IPS DF 4.7 (cell line): ENCODE data around the gene HSDL2.
A peak's percentile ranks its signal among the peaks of the same experiment; 100 is the strongest.

ENCODE experiments used
- DNase-seq: peaks from one replicate; pipeline ENCODE4 v3.0.0-alpha.2; 2013; ENCODE audit warnings: low spot score; ENCODE audit errors: extremely low read depth

Gene HSDL2

DNA sequence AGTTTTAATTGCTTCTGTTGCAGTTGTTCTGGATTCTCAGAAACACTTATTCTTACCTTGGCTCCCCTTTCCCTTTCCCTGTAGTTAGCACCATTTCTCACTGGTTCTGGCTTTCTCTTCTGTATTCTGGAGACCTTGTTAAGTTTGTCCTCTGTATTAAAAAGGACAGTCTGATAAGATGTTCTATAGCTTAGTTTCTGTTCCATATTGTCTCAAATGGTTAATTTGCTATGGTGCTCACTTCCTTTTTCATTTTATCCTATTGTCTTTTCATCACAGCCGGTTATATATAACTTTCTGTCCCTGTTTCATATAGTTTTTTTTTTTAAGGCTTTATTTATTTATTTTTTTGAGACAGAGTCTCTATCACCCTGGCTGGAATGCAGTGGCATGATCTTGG, 65.3 kb downstream of the HSDL2 start:
- no peak for DNase-seq

DNA sequence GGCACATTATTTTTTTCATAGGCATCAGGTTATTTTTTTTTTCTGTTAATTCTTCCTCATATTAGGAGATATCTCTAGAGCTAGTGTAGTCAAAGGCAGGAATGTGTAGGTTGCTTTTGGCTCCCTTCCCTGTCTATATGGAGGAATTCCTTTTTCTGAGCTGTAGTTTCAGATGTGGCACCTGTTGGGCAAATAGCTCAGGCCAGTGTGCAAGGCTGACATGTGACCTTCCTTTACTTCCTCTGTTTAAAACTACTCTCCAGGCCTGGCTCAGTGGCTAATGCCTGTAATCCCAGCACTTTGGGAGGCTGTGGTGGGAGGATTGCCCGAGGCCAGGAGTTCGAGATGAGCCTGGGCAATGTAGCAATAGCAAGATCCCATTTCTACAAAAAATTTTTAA, 66.2 kb downstream of the HSDL2 start:
- no peak for DNase-seq

DNA sequence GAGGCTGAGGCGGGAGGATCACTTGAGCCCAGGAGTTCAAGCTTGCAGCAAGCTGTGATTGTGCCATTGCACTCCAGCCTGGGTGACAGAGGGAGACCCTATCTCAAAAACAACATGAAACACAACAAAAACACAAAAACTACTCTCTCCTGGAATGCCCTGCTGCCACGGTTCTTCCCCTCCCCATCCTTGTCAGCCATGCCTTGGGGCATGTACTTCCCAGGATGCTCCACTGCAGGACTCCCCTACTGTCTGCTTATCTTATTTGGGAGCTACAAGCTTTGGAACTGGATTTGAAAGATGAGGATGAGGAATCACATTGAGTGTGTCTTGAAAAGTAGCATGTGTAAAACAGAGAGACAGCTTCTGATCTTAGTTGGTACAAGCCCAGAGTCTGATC, 66.6 kb downstream of the HSDL2 start:
- DNase-seq, result no peak

DNA sequence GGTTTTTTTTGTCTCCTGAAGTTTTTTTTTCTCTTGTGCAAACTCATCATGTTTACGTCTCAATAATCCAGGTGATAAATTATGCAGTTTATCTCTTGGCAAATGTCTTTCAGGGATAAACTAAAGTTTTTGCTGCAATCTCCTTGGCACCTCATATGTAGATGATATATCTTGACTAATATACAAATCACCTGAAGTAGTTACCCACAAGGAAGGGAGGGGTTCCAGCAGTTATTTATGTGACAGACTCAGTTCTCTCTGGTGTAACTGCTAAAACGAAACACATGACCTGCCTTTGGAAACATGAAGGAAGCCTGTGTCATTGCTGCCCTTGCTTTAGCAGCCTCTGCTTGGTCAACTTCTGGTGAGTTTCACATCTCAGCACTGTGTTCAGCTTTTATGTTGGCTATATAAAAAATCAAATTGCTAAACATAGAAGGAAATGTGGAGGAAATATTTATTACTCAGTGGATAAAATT, 67.4 kb downstream of the HSDL2 start:
- DNase-seq, result no peak

DNA sequence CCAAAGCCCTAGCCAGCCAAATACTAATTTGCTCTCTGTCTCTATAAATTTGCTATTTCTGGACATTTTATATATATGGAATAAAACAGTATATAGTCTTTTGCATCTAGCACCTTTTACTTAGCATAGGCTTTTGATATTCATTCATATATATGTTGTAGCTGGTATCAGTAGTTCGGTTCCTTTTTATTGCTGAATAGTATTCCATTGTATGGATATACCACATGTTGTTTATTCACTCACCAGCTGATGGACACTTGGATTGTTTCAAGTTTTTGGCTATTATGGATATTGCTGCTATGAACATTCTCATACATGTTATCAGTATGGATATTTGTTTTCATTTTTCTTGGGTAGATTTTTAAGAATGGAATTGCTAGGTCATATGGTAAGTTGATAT, 82.9 kb downstream of the HSDL2 start:
- no peak for DNase-seq

DNA sequence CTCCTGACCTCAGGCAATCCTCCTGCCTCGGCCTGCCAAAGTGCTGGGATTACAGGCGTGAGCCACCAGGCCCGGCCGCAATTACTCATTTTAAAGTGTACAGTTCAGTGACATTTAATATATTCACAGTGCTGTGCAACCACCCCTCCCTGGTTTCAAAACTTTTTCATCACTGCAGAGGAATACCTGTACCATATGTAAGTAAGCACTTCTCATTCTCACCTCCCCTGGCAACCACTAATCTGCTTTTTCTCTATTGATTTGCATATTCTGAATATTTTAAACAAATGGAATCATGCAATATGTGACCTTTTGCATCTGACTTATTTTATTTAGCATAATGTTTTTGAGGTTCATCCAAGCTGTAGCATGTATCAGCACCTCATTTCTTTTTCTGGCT, 85.4 kb downstream of the HSDL2 start:
- DNase-seq, result no peak

DNA sequence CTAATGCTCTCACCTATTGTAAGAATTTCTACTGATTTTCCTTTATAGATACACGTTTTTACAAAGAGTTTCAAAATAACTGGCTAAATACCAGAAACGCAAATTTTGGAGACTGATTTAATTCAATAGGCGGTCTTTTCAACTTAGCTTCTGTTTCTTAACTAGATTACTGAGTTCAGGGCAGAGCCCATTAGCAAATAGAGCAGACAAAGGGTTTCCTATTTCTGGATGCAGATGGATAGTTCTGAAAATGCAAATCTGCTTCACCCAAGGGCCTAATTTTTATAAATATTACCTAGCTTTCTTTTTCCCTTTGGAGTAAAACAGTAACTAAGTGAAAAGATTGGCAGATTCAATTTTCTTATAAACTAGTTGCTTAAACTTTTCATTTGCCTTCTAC, 93.1 kb downstream of the HSDL2 start:
- no peak for DNase-seq

DNA sequence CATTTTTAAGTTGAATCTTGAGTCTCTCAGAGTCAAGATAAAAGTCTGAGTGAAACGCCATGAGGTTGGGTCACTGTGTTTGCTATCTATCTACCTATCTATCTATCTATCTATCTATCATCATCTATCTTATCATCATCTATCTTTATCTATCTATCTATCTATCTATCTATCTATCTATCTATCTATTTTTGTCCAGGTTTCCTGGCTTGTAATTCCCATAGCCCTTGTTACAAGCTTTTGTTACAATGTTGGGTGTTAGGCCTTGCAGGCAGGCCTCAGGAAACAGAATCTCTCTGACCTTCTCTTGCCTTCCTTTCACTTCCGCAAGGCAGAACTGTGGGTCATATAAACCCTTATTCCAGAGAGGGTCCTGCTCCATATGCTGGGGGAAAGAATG, 94.1 kb downstream of the HSDL2 start:
- DNase-seq, result no peak

DNA sequence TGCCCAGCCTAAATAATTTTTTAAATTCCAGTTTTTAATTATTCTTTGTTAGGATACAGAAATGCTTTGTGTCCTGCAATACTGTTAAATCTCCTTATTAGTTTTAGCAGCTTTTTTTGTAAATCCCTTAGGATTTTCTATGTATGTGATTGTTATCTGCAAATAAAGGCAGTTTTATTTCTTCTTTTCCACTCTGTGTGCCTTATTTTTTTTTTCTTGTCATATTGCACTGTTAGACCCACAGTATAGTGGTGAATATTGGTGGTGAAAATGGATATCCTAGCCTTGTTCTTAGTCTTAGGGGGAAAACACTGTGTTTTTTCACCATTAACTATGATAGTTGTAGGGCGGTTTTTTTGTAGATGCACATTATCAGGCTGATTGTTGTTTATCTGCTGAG, 95.4 kb downstream of the HSDL2 start:
- DNase-seq, result no peak

DNA sequence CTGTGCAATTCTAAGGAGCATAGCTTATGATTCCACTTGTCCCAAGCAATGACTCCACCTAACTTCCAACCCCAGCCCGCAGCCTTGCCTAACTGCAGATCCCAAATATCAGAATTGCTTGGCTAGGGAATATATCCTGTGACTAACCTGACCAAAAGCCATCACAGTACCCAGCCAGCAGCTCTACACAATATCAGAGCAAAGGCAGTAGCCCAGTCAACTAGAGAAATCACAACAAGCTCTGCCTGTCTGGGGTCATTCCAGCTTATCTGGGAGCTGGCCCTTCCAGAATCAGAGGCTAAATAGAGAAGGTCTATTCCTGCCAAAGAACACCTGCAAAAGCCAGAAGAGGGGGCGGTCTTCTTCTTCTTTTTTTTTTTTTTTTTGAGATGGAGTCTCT, 97.4 kb downstream of the HSDL2 start:
- DNase-seq, result no peak

DNA sequence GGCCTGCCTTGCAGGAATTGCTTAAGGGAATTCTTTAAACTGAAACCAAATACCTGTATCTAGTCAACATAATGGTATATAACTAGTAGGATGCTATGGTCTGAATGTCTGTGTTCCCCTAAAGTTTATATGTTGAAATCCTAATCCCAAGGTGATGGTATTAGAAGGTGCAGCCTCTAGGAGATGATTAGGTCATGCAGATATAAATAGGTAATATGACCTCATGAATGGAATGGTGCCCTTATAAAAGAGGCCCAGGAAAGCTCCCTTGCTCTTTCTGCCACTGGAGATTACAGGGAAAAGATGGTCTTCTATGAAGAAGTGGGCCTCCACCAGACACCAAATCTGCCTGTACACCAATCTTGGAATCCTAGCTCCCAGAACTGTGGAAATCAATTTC, 99.3 kb downstream of the HSDL2 start:
- no peak for DNase-seq

DNA sequence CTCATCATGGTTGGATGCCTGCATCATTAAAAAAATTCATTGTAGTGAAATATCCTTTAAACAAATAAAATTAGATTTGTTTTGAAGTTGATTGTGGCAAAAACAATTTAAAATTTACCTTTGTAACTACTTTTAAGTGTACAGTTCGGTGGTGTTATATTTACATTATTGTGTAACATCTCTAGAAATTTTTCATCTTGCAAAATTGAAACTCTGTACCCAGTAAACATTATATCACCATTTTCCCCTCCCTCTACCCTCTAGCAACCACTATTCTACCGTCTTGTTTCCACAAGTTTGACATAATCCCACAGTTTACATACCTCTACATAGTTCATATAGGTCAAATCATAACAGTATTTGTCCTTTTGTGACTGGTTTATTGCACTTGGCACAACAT, 104.7 kb downstream of the HSDL2 start:
- DNase-seq, result no peak

DNA sequence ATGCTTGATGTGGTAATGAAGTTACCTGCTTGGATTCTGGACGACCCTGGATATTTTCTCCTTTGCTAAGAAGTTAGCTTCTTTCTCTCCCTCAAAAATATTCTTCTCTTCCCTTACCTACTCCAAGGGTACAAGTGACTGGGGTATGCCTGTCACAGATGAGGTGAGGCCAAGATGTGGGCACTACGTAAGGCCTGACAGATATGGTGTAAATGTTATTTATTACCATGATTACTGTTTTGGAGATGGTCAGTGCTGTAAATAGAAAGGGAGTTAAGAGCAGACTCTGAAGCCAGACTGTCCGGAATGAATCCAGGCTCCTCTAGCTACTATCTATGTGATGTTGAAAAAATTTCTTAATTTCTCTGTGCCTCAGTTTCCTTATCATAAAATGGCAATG, 105.7 kb downstream of the HSDL2 start:
- DNase-seq, result no peak

DNA sequence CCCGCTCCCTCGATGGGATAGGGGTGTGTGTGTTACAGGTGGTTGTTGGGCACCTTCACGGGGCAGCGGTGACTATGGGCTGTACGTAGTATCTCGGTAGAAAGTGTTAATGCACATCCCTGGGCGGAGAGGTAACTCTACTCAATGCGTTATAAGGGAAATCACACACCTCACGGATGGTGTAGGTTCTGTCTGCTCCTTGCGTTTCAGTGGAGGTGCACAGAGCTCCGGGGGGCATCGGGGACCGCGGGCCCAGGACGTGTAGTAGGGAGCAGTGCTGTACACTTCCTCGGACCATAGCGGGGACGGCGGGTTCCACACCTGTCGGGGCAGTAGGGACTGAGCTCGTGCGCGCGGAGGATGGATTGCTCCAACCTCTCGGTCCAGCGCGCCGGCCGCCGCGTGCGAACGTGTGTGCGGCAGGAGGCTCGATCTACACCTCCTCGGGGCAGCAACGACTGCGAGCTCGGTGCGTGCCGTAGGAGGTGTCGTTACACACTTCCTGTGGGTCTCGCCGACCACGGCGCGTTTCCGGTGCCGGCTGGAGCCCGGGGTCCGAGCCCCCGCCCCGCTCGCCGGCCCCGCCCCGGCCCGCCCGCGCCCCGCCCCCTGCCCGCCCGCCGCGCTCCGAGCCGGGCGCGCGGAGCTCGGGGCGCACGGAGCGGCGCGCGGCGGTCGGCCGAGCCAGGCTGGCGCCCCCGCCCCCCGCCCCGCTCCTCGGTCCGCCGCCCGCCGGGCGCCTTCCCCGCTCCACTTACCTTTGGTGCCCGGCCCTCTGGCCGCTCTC, 106.5 kb downstream of the HSDL2 start, which contains the start of gene KIAA1958:
Gene KIAA1958 (plus strand): TSS at position 607 of the 787 bp plus-strand sequence. CDS start 87,254 bp downstream, outside the sequence.
- DNase-seq, result peak; percentile 41

DNA sequence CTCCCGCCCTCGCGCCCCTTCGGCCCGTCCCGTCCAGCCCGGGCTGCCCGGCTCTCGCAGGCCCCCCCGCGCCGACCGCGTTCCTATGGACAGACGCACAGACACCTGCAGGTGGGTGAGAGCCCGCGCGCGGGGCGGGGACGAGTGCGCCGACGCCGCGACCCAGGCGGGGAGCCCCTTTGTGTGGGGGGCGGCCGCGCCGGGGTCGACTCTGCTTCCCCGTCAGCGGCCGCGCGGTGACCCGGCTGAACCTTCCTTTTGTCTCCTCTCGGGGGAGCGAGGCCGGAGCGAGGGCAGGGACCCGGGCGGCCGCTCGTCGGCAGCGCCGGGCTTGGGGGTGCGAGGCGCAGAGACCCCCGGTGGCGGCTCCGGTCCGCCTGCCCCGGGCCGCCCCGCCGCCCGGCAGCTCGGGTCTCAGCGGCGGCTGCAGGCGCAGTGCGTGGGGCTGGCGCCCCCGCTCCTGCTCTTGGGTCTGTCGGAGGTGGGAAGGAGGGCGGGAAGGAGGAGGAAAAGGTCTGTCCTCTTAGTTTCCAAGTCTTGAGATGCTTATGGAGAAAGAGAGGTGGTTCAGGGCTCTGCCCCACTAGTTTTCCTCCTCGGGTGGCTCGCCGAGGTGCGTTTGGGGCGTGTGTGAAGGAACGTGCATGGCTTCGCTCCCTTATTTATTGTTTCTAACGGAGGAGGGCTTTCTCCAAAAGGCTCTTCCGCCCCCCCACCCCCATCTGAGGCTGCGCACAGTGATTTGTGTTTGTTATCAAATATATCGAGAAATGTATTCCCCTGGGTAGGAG, 107.3 kb downstream of the HSDL2 start:
- no peak for DNase-seq

DNA sequence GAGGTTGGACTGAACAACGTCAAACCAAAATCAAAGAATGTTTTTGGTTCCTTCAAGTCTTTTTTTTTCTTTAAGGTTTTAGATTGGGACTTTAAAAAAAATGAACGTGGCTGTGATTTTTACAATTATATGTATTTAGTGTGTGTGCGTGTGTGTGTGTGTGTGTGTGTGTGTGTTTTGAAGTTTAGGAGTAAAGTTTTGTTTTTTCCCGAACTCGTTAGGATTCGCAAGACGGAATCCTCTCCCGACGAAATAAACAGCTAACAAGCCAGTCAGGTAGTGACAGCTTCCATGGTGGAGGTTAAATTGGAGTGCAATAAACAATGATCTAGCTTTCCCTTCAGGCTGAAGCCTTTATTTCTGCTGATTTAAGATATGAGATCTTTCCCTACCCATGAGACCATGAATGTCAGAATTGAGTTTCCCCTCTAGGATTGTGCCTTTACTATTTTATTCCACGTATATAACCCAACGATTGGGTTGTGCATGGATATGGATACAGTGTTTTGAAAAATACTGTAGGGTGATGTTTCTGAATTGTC, 108.0 kb downstream of the HSDL2 start:
- no peak for DNase-seq

DNA sequence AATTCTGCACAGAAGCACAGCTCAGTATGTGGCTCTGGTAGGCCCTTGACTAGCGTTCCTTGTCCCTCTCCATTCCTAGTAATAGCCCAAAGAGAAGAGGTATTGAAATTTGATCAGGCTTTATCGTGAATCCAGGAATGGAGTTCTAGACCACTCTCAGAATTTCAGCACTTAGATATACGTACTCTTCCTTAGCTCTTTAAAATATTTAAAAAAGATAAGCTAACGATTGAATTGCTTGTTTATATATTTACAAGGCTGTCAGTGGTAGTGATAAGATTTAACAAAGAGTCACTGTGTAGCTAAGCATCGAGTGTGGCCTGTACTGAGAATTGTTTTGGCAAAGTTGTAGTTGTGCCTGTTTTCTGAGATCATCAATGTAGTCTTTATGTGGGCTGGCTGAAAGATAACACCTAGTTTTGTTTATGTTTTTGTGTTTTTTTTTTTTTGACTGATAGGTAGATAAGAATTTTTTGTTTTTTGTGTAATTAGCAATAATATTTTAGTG, 109.2 kb downstream of the HSDL2 start:
- DNase-seq, result no peak

DNA sequence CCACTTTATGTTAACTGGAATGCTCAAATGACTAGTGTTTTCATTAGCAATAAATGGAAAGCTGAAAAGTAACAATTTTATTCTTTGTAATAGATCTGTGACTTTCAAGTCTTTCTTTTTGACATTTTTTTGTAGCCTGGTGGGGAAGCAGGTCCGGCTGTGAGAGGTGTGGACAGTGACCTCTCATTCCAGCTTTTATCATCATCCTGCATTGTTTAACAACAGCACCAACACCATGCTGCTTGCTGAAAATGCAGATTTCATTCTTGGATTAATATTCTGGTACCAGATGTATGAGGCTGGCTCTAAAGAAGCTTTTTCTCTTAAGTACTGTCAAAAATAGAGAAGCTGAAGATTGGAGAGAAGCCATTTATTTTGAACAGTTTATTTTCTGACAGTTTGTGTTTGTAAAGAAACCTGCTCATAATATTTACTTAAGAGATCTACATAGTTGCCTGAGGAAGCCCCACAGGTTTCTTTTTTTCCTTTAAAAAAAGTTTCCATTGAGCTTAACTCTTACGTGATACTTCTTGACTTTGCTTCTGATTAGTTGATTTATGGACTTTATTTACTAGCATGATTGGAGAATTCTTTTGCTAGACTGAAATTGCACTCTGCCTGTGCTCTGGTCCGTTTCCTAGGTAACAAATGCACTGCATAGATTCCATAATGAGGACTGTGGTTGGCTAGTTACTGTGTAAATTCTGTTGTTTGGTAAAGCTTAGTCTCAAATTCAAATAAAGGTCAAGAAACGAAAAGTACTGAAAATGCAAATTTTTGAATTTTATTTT, 110.2 kb downstream of the HSDL2 start:
- no peak for DNase-seq

DNA sequence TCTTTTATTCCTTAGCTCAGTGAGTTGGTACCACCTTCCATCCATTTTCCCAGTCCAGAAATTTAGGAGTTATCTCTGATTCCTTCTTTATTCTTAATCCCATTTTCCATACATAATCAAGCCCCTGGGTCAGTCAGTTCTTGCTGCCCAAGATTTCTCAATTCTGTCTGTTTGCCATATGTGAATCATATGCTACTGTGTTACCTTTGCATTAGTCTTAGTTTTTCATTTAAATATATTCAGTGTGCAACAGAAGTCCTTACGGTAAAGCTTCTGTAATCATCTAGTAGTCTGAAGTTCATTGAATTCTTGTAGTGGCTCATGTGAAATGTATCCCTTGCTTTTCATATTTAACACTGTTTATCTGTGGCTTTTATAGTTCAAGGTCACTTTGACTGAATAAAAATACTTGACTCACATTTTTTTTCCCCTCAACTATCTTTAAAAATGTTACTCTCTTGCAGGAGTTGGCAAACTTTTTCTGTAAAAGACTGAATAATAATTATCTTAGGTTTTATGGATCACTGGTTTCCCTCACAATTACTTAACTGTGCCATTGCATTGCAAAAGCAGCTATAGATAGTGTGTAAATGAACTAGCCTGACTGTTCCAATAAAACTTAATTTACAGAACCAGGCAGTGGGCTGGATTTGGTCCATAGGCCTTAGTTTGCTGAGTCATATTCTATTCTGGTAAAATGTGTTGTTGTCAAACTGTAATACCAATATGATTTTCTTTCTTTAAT, 113.7 kb downstream of the HSDL2 start:
- DNase-seq, result no peak

DNA sequence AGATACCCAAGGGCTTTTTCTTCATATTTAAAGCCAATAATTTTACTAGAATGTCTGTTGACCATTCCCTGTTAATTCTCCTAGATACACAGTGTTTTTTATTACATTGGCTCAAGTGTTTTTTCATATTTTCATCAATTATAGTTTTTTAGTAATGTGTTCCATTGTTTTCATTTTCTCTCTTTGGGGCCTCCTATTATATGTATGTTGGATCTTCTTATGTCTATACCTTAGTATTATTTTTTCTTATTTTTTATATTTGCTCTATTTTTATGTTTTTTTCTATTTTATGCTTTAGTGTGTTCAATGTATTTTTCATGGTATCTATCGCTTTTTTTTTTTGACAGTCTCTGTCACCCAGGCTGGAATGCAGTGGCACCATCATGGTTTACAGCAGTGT, 114.2 kb downstream of the HSDL2 start:
- no peak for DNase-seq

DNA sequence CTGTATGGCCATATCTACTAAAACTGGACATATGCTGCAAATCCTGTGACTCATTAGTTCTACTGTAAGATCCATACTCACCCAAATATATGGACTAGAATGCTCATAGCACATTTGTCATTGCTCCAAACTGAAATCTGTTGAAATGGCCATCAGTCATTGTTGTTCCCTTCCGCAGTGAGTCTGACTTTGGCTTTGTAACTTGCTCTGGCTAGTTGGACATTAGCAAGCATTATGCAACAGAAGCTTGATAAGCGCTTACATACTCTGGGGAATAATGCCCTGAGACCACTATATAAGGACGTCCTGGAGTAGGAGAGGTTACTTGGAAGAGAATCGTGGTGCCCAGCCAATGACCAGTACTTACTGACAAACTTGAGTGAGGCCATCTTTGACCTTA, 115.7 kb downstream of the HSDL2 start:
- DNase-seq, result no peak
